H1 (cell line): Measurements from ENCODE around the gene MFAP3L. TPM values are rescaled to one million over a fixed set of nuclear protein-coding genes. Genes with fewer than 3 reads are reported as not detected.

ENCODE experiments used
- CREB1 ChIP-seq: IDR thresholded peaks from 2 replicates; pipeline ENCODE4 v1.6.1; 2012; ENCODE audit warnings: inconsistent platforms
- KDM4A ChIP-seq: IDR thresholded peaks from one replicate; pipeline ENCODE4 v1.7.1; 2012; ENCODE audit warnings: low read depth, mild to moderate bottlenecking, moderate library complexity, low read length, inconsistent platforms; ENCODE audit not compliant: severe bottlenecking
- POLR2AphosphoS5 ChIP-seq: IDR thresholded peaks from 2 replicates; pipeline ENCODE4 v1.6.1; 2011; ENCODE audit warnings: low read depth, low read length
- RFX5 ChIP-seq: IDR thresholded peaks from 2 replicates; pipeline ENCODE4 v1.6.1; 2011; ENCODE audit warnings: low read depth, low read length, improper control_type of control experiment, borderline replicate concordance
- SAP30 ChIP-seq: fragments of 300-600 bp; sonication (generic); IDR thresholded peaks from 2 replicates; pipeline ENCODE4 v1.7.1; 2012; ENCODE audit warnings: low read length, moderate library complexity, mild to moderate bottlenecking, inconsistent platforms; ENCODE audit not compliant: insufficient read depth, insufficient replicate concordance
- SIRT6 ChIP-seq: IDR thresholded peaks from one replicate; pipeline ENCODE4 v1.7.1; 2012; ENCODE audit warnings: low read length, inconsistent platforms
- SP2 ChIP-seq: IDR thresholded peaks from 2 replicates; pipeline ENCODE4 v1.6.1; 2012; ENCODE audit warnings: mild to moderate bottlenecking, low read length, inconsistent platforms
- TAF7 ChIP-seq: optimal IDR thresholded peaks from 2 replicates; pipeline ENCODE3; 2011; ENCODE audit warnings: low read depth, mild to moderate bottlenecking, inconsistent platforms, low read length, moderate library complexity, borderline replicate concordance
- polyA plus RNA-seq, 7 experiments: library from polyadenylated mRNA; depleted of rRNA in 3 of 7; stranded (reverse) in 5 of 7; unstranded in 2 of 7; fragments of >200 nt in 5 of 7; fragments of 200-250 nt in 2 of 7; gene quantifications; 1 replicate in 5 of 7; 2 replicates in 1 of 7; 4 replicates in 1 of 7; pipeline versions ENCODE4 v1.2.1 to v1.2.3, GENCODE V29; 2011 to 2013; ENCODE audit warnings: missing spikeins in 2 of 7, mixed read lengths in 2 of 7
- total RNA-seq: library from RNA; stranded (reverse); fragmentation: NEBNext Ultra II Directional; extraction: Animal tissue kit (Norgen Biotek cat#: 25700); gene quantifications from 2 replicates; pipeline ENCODE4 v1.2.1, GENCODE V29; 2021

Gene MFAP3L
- total and polyA plus RNA-seq, 2 of the 8 experiments (the other 6 are each of a cell fraction or from before 2014, with no cell fraction given), result 7.0 to 9.8 TPM

DNA sequence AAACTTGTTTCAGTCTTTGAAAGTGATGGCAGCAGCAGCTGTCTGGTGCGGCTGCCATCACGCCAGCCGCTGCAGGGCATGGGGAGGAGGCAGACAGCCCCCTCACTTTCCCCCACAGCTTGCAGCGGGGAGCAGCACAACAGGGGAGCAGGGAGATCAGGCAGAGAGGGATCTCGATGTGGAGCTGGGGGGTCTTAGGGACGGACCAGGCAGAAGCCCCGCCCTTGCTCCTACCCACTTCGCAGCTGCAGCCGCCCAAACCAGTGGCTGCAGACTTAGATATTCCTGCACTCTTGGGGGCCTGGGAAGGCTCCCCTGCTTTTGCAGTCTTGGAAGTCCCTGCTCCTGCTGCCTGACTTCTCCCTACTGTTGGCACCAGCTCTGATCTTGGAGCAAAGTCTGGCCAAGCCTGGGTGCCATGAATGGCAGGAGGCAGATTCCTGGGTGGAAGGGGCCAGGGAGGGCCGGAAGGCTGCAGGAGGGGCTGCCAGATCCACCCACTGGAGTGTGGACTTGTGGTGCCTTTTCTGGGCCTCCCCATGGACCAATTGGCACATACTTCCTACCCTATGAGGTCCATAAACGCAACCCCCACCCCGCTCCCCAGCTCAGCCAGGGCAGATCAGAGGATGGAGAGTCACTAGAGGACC lies 14.0 kb upstream of the MFAP3L start (continued):
- no peak for TF ChIP-seq SAP30
- no peak for TF ChIP-seq TAF7
- TF ChIP-seq POLR2AphosphoS5, result no peak
- TF ChIP-seq CREB1, result no peak
- TF ChIP-seq SIRT6, result no peak
- no peak for TF ChIP-seq KDM4A
- TF ChIP-seq RFX5, result no peak
- TF ChIP-seq SP2, result no peak
